A549 (cell line): ENCODE measurements around the gene PAM. TPM values are rescaled to one million over a fixed set of nuclear protein-coding genes. Genes with fewer than 3 reads are reported as not detected.
"Not testable (repeated sequence)": the region's sequence is repeated elsewhere in the genome, so short reads cannot be mapped to it uniquely, and the experiment has no call there.

Experiments used
- ATAC-seq, 2 experiments: fragments of 200-7000 bp in 1 of 2; fragments of >200 bp in 1 of 2; cut with Nextera tagmentation in 1 of 2; cut with Tn5 transposase in 1 of 2; 3 replicates each; pipeline versions ENCODE4 v1.8.0 to v1.9.1; 2018 to 2020; ENCODE audit warnings: mild to moderate bottlenecking in 1 of 2, moderate library complexity in 1 of 2
- CTCF ChIA-PET: fragments of 300-600 bp; sonication (Branson Sonifier 250); formaldehyde crosslinking; extraction: SDS; loops from one replicate; lab custom pipeline; 2021; ENCODE audit warnings: antibody characterized with exemption, inconsistent platforms; lab: Yijun Ruan, JAX
- POLR2A ChIA-PET: fragments of 350-600 bp; formaldehyde crosslinking; extraction: SDS; loops from one replicate; lab custom pipeline; 2021; ENCODE audit warnings: antibody characterized with exemption, inconsistent platforms; lab: Yijun Ruan, JAX
- DNase-seq, 2 experiments: peaks; one replicate each; pipeline versions ENCODE4 v3.0.0 to v3.0.0-alpha.2; 2011 to 2016; ENCODE audit warnings: low read depth in 1 of 2, low spot score in 1 of 2
- FAIRE-seq: peaks from 2 replicates; lab custom pipeline; 2011; peaks lifted over from hg19 to GRCh38; lab: Jason Lieb, UNC
- H3K27ac ChIP-seq, 2 experiments: fragments of >200 bp; sonication (Bioruptor Twin); formaldehyde crosslinking; 3 replicates each; pipeline ENCODE4 v1.5.1; 2016 to 2017
- H3K4me1 ChIP-seq: fragments of >200 bp; sonication (Bioruptor Twin); formaldehyde crosslinking; 3 replicates; pipeline ENCODE4 v1.6.1; 2016
- H3K4me2 ChIP-seq: fragments of >200 bp; sonication (Bioruptor Twin); formaldehyde crosslinking; 3 replicates; pipeline ENCODE4 v1.6.1; 2016
- H3K4me3 ChIP-seq: fragments of >200 bp; sonication (Bioruptor Twin); formaldehyde crosslinking; 3 replicates; pipeline ENCODE4 v1.5.1; 2016
- H3K9me3 ChIP-seq: fragments of >200 bp; sonication (Bioruptor Twin); formaldehyde crosslinking; 3 replicates; pipeline ENCODE4 v1.6.1; 2016
- ATOH8 ChIP-seq: fragments of 250-450 bp; sonication (Bioruptor Pico); IDR thresholded peaks from 2 replicates; pipeline ENCODE4 v1.5.0; 2020; ENCODE audit warnings: low read depth, mild to moderate bottlenecking, moderate library complexity
- BCL3 ChIP-seq: fragments of >200 bp; sonication (Bioruptor Twin); formaldehyde crosslinking; IDR thresholded peaks from 3 replicates; pipeline ENCODE4 v1.6.1; 2016
- BHLHE40 ChIP-seq: IDR thresholded peaks from 2 replicates; pipeline ENCODE4 v1.6.1; 2012; ENCODE audit warnings: low read depth, low read length, inconsistent platforms
- CBX2 ChIP-seq: fragments of 200-600 bp; sonication (generic); IDR thresholded peaks from 2 replicates; pipeline ENCODE4 v1.6.1; 2016; ENCODE audit warnings: low read depth, mild to moderate bottlenecking, borderline replicate concordance
- CHD2 ChIP-seq: fragments of 150-350 bp; IDR thresholded peaks from 2 replicates; pipeline ENCODE4 v1.6.1; 2014; ENCODE audit warnings: low read length; ENCODE audit not compliant: partially characterized antibody
- EHMT2 ChIP-seq: fragments of 200-600 bp; sonication (generic); IDR thresholded peaks from 2 replicates; pipeline ENCODE4 v1.6.1; 2016; ENCODE audit warnings: antibody characterized with exemption, low read depth, mild to moderate bottlenecking, moderate library complexity
- ESRRA ChIP-seq: fragments of 150-350 bp; IDR thresholded peaks from 2 replicates; pipeline ENCODE4 v1.6.1; 2014; ENCODE audit warnings: mild to moderate bottlenecking, low read length, borderline replicate concordance
- FOSB ChIP-seq: fragments of 250-450 bp; sonication (Bioruptor Pico); IDR thresholded peaks from 2 replicates; pipeline ENCODE4 v1.5.0; 2020; ENCODE audit warnings: mild to moderate bottlenecking, moderate library complexity
- GATA3 ChIP-seq: IDR thresholded peaks from 2 replicates; pipeline ENCODE4 v1.6.1; 2012; ENCODE audit warnings: borderline replicate concordance
- HDAC2 ChIP-seq: fragments of 200-600 bp; sonication (generic); IDR thresholded peaks from 2 replicates; pipeline ENCODE4 v1.6.1; 2016
- HES2 ChIP-seq: fragments of >200 bp; sonication (Bioruptor Twin); formaldehyde crosslinking; IDR thresholded peaks from 2 replicates; pipeline ENCODE4 v1.6.1; 2016
- JUN ChIP-seq, 2 experiments: fragments of >200 bp; sonication (Bioruptor Twin); formaldehyde crosslinking; IDR thresholded peaks; 2 replicates in 1 of 2; 3 replicates in 1 of 2; pipeline ENCODE4 v1.6.1; 2016 to 2017
- KDM5A ChIP-seq: fragments of 200-600 bp; sonication (generic); IDR thresholded peaks from 2 replicates; pipeline ENCODE4 v1.6.1; 2016; ENCODE audit warnings: antibody characterized with exemption, mild to moderate bottlenecking
- MAFK ChIP-seq: fragments of 450-650 bp; IDR thresholded peaks from 2 replicates; pipeline ENCODE4 v1.6.1; 2014; ENCODE audit not compliant: partially characterized antibody
- MAZ ChIP-seq: fragments of 150-350 bp; IDR thresholded peaks from 2 replicates; pipeline ENCODE4 v1.6.1; 2014; ENCODE audit warnings: antibody characterized with exemption, low read depth, low read length, borderline replicate concordance
- MYC ChIP-seq: IDR thresholded peaks from 2 replicates; pipeline ENCODE4 v1.6.1; 2012; ENCODE audit warnings: mild to moderate bottlenecking, inconsistent platforms, low read length, improper control_type of control experiment, borderline replicate concordance
- NFE2L2 ChIP-seq: fragments of 150-350 bp; conservative IDR thresholded peaks from 2 replicates; pipeline ENCODE4 v1.6.1; 2014; ENCODE audit warnings: low read length
- NR3C1 ChIP-seq: fragments of >200 bp; sonication (Bioruptor Twin); formaldehyde crosslinking; IDR thresholded peaks from 3 replicates; pipeline ENCODE4 v1.6.1; 2017
- PHF8 ChIP-seq: fragments of 200-600 bp; sonication (generic); IDR thresholded peaks from 2 replicates; pipeline ENCODE4 v1.6.1; 2016; ENCODE audit warnings: low read depth, mild to moderate bottlenecking, antibody characterized with exemption, moderate library complexity, borderline replicate concordance
- POLR2A ChIP-seq: IDR thresholded peaks from 2 replicates; pipeline ENCODE4 v1.6.1; 2012; ENCODE audit warnings: mild to moderate bottlenecking, low read length
- POLR2AphosphoS2 ChIP-seq: conservative IDR thresholded peaks from 2 replicates; pipeline ENCODE4 v1.6.1; 2012; ENCODE audit warnings: low read length, improper control_type of control experiment, inconsistent platforms
- RAD21 ChIP-seq, 2 experiments: fragments of >200 bp in 1 of 2; sonication (Bioruptor Twin) in 1 of 2; formaldehyde crosslinking in 1 of 2; IDR thresholded peaks in 1 of 2; conservative IDR thresholded peaks in 1 of 2; 2 replicates in 1 of 2; 3 replicates in 1 of 2; pipeline ENCODE4 v1.6.1; 2012 to 2018; ENCODE audit warnings: inconsistent platforms in 1 of 2
- RARB ChIP-seq: fragments of 250-450 bp; sonication (Bioruptor Pico); IDR thresholded peaks from 2 replicates; pipeline ENCODE4 v1.8.0; 2021; ENCODE audit warnings: mild to moderate bottlenecking, moderate library complexity
- RFX5 ChIP-seq: fragments of 450-650 bp; IDR thresholded peaks from 2 replicates; pipeline ENCODE4 v1.7.1; 2014; ENCODE audit warnings: antibody characterized with exemption, mild to moderate bottlenecking, moderate library complexity
- RNF2 ChIP-seq: fragments of 200-600 bp; sonication (generic); IDR thresholded peaks from 2 replicates; pipeline ENCODE4 v1.6.1; 2016; ENCODE audit warnings: low read depth, mild to moderate bottlenecking, antibody characterized with exemption, moderate library complexity, borderline replicate concordance
- TP53 ChIP-seq: fragments of 250-450 bp; sonication (Bioruptor Pico); IDR thresholded peaks from 2 replicates; pipeline ENCODE4 v1.5.0; 2021; ENCODE audit warnings: mild to moderate bottlenecking, moderate library complexity
- ZFP36 ChIP-seq: fragments of 450-650 bp; IDR thresholded peaks from 2 replicates; pipeline ENCODE4 v1.6.1; 2014; ENCODE audit warnings: borderline replicate concordance; ENCODE audit not compliant: partially characterized antibody
- ZSCAN20 ChIP-seq: fragments of 250-450 bp; sonication (Bioruptor Pico); IDR thresholded peaks from 2 replicates; pipeline ENCODE4 v1.8.0; 2022; ENCODE audit warnings: mild to moderate bottlenecking, moderate library complexity
- WGBS: methylation state at CpG from one replicate; pipeline ENCODE4 v1.1.6; 2017; ENCODE audit errors: missing lambda C conversion rate; 5-methylcytosine and 5-hydroxymethylcytosine counted together
- polyA plus RNA-seq, 4 experiments: library from polyadenylated mRNA; depleted of rRNA in 3 of 4; stranded (reverse); fragments of >200 nt; fragmentation: RNase III in 1 of 4; extraction: RNeasy Plus Mini Kit Qiagen cat#74134 plus additional on column Dnase treatment in 1 of 4; gene quantifications; 2 replicates in 3 of 4; 3 replicates in 1 of 4; pipeline ENCODE4 v1.2.3, GENCODE V29; 2011 to 2017

PAM gene
- polyA plus RNA-seq, 2 of the 4 experiments (the other 2 are of a cell fraction) = 21.5 to 25.1 TPM

DNA sequence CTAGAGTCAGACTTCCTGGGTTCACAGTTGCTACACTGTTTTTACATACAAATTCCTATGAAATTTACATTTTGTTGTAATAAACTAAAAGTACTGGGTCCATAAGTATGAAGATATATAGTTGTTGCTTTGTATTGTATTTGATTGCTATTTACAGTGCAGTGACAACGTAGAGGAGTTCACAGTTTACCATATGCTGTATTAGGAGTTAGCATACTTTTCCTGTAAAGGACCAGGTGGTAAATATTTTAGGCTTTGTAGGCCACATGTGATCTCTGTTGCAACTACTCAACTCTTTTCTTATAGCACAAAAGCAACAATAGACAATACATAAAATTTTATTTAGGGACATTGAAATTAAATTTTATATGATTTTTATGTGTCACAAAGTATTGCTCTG lies 18.0 kb downstream of the PAM start:
- POLR2A ChIA-PET = no interaction called here
- CTCF ChIA-PET = no interaction called here
- DNase-seq (no peak), FAIRE-seq (no peak)
- Histone ChIP-seq H3K4me3 (no peak overlapping the region), H3K4me2 (no peak overlapping the region)
- TF ChIP-seq ESRRA = no peak
- no peak for TF ChIP-seq MAZ
- TF ChIP-seq BHLHE40 = no peak
- TF ChIP-seq RFX5 = no peak
- TF ChIP-seq RNF2 = no peak
- TF ChIP-seq PHF8 = no peak
- TF ChIP-seq CHD2 = no peak
- no peak for TF ChIP-seq JUN (IDR thresholded peaks at IDR 0.05)
- TF ChIP-seq ZSCAN20 (CRISPR knock-in tag) = no peak
- no peak for TF ChIP-seq RARB
- no peak for TF ChIP-seq ATOH8
- no peak for TF ChIP-seq POLR2A
- no peak for TF ChIP-seq HDAC2
- no peak for TF ChIP-seq MAFK
- TF ChIP-seq, all 56 proteins: peak for 0
- no peak for ATAC-seq
- Histone ChIP-seq H3K9me3 (no peaks in the 10 kb centered on the region), H3K4me1 (no peaks in the 10 kb centered on the region), H3K27ac (no peak overlapping the region)
- 24% methylated on average over 1 of the region's 1 CpG for WGBS

GRCh38 chr5:102775756-102776155 lies 20.7 kb downstream of the PAM start:
- H3K9me3 ChIP-seq, CTCF ChIA-PET, H3K4me1 ChIP-seq, ATAC-seq, H3K4me2 ChIP-seq, H3K27ac ChIP-seq, DNase-seq, H3K4me3 ChIP-seq, FAIRE-seq, POLR2A ChIA-PET: not testable (repeated sequence)

- ATAC-seq (no peak), DNase-seq (no peak), FAIRE-seq (no peak)
- Histone ChIP-seq H3K4me3 (no peak overlapping the region), H3K27ac (no peak overlapping the region), H3K9me3 (no peaks in the 10 kb centered on the region), H3K4me2 (no peak overlapping the region), H3K4me1 (no peaks in the 10 kb centered on the region)
- POLR2A ChIA-PET = no interaction called here
- CTCF ChIA-PET = interaction anchor here (0.7 to 1.2 kb wide), 2 partner anchors 10 to 195 kb away, joined by 3 read pairs; no protein-coding TSS in a partner anchor
- TF ChIP-seq MAZ = no peak
- no peak for TF ChIP-seq RAD21 (conservative IDR thresholded peaks at IDR 0.05 in 1 of 2, IDR thresholded peaks at IDR 0.05 in 1 of 2)
- no peak for TF ChIP-seq MAFK
- TF ChIP-seq BHLHE40 = no peak
- TF ChIP-seq HES2 = no peak
- no peak for TF ChIP-seq ZFP36
- TF ChIP-seq KDM5A = no peak
- TF ChIP-seq POLR2AphosphoS2 = no peak
- TF ChIP-seq TP53 = no peak
- no peak for TF ChIP-seq NFE2L2
- TF ChIP-seq BCL3 = no peak
- TF ChIP-seq GATA3 = no peak
- no peak for TF ChIP-seq NR3C1
- no peak for TF ChIP-seq POLR2A
- no peak for TF ChIP-seq EHMT2
- TF ChIP-seq MYC = no peak
- no peak for TF ChIP-seq FOSB (CRISPR knock-in tag)
- TF ChIP-seq RARB = no peak
- no peak for TF ChIP-seq ATOH8
- no peak for TF ChIP-seq CBX2
- TF ChIP-seq, all 56 proteins: peak for 0
Observed at GRCh38 chr5:102777099-102777498, 22.0 kb downstream of the PAM start.
